Kidney glomerular epithelial cell (primary cell): ENCODE measurements around the gene PRAMEF10.
"Not testable (repeated sequence)": the region's sequence is repeated elsewhere in the genome, so short reads cannot be mapped to it uniquely, and the experiment has no call there.

Experiments
- DNase-seq: peaks from one replicate; lab custom pipeline; 2025; lab: John Stamatoyannopoulos, UW

The PRAMEF10 gene

DNA sequence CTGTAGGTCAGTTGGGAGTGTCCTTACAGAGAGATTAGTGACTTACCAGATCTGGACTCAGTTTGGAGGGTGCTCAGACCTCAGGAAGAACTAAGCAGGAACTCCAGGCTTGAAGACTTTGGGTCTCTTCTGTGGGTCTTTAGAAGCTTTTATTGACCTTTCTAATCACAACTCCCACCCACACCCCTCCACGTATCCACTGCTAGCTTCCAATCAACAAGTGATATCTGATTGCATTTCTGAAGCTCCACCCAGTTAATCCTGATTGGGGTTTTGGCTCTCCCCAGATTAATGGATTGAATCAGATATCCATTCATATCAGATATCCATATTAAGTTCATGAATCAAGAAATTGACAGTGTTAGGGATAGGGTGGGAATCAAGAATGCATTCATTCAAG, at the start of gene PRAMEF10:
Gene PRAMEF10 (minus strand): TSS at position 101 of the 400 bp plus-strand sequence. CDS start 2,423 bp downstream, outside the sequence.
- DNase-seq: not testable (repeated sequence)

DNA sequence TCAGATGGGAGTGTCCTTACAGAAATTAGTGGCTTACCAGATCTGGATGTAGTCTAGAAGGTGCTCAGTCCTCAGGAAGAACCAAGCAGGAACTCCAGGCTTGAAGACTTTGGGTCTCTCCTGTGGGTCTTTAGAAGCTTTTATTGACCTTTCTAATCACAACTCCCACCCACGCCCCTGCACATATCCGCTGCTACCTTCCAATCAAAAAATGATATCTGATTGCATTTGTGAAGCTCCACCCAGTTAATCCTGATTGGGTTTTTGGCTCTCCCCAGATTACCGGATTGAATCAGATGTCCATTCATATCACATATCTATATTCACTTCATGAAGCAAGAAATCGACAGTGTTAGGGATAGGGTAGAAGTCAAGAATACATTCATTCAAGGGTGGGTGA, 49.4 kb upstream of the PRAMEF10 start, which contains the start of gene PRAMEF6:
Gene PRAMEF6 (minus strand): TSS at position 101 of the 400 bp plus-strand sequence. CDS start 5,062 bp downstream, outside the sequence.
- not testable (repeated sequence) for DNase-seq

DNA sequence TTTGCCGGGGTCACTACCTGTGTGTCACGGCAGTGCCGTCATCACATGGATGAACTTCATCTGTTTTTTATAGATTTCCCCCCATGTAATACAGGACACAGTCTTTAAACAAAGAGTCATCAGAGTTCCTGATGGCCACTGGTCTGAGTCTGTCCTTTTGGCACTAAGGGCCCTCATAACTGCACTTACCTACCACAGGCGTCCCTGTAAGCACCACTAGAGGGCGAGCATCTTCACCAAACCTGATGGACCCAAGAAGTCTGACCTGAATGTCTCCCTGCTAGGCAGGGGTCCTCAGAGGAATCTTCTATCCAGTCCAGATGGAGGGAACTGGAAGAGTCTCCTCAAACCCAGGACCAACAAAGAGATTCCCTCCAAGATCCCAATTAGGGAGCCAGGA, 26.3 kb upstream of the PRAMEF10 start:
- not testable (repeated sequence) for DNase-seq

GRCh38 chr1:12921749-12922148, 23.7 kb upstream of the PRAMEF10 start:
- not testable (repeated sequence) for DNase-seq

DNA sequence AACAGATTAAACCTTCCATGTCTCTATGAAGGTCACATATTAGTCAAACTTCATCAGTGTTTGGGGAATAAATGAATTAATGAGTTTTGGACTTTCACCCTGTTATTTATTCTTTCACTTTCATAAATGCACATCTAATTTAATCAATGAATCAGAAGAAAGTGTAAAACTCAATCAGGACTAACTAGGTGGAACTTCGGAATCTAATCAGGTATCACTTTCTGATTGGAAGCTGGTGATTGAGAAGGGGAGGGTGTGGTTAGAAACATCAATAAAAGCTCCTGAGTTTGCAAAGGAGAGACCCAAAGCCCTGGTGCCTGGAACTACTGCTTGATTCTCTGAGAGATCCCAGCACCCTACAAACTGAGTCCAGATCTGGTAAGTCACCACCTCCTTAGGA, 18.2 kb upstream of the PRAMEF10 start, which contains the start of gene PRAMEF7:
Gene PRAMEF7 (plus strand): TSS at position 301 of the 400 bp plus-strand sequence. CDS start 1,083 bp downstream, outside the sequence.
- not testable (repeated sequence) for DNase-seq

GRCh38 chr1:12903793-12904572, 5.9 kb upstream of the PRAMEF10 start:
- DNase-seq: not testable (repeated sequence)

DNA sequence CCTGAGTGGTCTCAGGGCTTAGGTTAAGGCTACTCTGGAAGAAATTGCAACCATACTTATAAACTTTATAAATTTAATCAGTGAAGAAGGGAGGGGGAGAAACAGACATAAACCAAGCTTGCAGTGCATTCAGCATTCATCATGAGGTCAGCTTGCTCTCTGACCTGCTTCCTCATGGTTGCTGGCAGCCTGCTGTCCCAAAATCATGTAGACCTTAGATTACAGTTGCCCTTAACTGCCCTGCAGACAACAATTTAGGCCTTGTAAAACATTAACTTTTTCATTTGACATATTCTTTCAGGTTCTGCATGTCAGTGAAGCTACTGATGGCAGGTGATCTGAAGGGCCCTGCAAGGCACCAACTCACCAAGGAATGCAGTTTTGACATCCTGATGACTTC, 1.1 kb upstream of the PRAMEF10 start:
- not testable (repeated sequence) for DNase-seq

- not testable (repeated sequence) for DNase-seq
Measured at GRCh38 chr1:12886101-12886500, 12.0 kb downstream of the PRAMEF10 start, which contains the start of gene PRAMEF4. PRAMEF4 (minus strand) TSS chr1:12886201; CDS start chr1:12883394, 2,807 bp downstream.

- DNase-seq: not testable (repeated sequence)
Measured at GRCh38 chr1:12878453-12878852, 19.6 kb downstream of the PRAMEF10 start.

- DNase-seq: not testable (repeated sequence)
Measured at GRCh38 chr1:12863131-12863880, 34.8 kb downstream of the PRAMEF10 start.

DNA sequence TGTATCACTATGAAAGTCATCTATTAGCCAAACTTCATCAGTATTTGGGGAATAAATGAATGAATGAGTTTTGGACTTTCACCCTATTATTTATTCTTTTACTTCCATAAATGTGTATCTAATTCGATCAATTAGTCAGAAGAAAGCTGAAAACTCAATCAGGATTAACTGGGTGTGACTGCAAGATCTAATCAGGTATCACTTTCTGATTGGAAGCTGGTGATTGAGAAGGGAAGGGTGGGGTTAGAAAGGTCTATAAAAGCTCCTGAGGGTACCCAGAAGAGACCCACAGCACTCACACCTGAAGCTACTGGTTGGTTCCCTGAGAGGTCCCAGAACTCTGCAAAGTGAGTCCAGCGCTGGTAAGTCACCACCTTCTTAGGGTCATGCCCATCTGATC, 41.3 kb downstream of the PRAMEF10 start, which contains the start of gene PRAMEF2:
Gene PRAMEF2 (plus strand): TSS at position 301 of the 400 bp plus-strand sequence. CDS start 1,924 bp downstream, outside the sequence.
- DNase-seq: not testable (repeated sequence)

DNA sequence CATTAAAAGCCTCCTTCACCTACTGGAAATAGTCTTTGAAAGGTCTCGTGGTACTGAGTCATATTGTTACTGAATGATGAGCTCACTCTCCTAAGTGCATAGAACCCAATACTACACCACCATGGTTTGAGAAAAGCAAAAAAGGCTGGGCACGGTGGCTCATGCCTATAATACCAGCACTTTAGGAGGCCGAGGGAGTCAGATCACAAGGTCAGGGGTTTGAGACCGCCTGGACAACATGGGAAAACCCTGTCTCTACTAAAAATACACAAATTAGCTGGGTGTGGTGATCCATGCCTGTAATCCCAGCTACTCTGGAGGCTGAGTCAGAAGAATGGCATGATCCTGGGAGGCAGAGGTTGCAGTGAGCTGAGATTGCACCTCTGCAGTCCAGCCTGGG, 46.3 kb downstream of the PRAMEF10 start:
- peak; percentile 8 for DNase-seq

GRCh38 chr1:12848620-12849019, 49.5 kb downstream of the PRAMEF10 start, which contains the start of gene HNRNPCL1:
HNRNPCL1 (minus strand) TSS chr1:12848720; CDS start chr1:12848289, 431 bp downstream.
- DNase-seq: not testable (repeated sequence)
